ENCODE measurements around the gene SCARF2. TPM values are rescaled to one million over a fixed set of nuclear protein-coding genes. Genes with fewer than 3 reads are reported as not detected.

Gene SCARF2
- total and polyA plus RNA-seq, 2 experiments from 2014 or later: 1.8 to 16.6 TPM

DNA sequence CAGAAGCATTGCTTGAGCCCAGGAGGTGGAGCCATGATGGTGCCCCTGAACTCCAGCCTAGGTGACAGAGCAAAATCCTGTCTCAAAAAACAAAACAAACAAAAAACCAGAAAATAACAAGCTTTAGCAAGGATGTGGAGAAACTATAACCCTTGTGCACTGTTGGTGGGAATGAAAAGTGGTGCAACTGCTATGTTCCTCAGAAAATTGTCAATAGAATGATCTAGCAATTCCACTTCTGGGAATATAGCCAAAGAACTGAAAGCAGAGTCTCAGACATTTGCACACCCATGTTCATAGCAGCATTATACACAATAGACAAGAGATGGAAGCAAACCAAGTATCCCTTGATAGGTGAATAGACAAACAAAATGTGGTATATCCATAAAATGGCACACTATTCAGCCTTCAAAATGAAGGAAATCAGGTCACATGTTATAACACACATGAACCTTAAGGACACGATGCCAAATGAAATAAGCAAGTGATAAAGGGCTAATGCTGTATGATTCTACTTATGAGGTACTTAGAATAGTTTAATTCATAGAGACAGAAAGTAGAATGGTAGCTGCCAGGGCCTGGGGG, 42.1 kb upstream of the SCARF2 start:
- ATAC-seq: no peak
- Histone ChIP-seq H4K20me1 (replicated peaks; ENCODE audit: insufficient read depth) (no peaks in the 10 kb centered on the region), H3K4me3 (no peak overlapping the region), H2AFZ (no peak overlapping the region), H3K27me3 (ENCODE audit: insufficient read depth) (no peaks in the 10 kb centered on the region), H3K27ac (ENCODE audit: low read depth) (no peak overlapping the region), H3K4me2 (no peak overlapping the region), H3K4me1 (ENCODE audit: insufficient read depth) (no peaks in the 10 kb centered on the region), H3K79me2 (replicated peaks; ENCODE audit: insufficient read depth) (no peaks in the 10 kb centered on the region), H3K36me3 (ENCODE audit: insufficient read depth) (no peaks in the 10 kb centered on the region), H3F3A (replicated peaks; ENCODE audit: low read depth) (no peaks in the 10 kb centered on the region), H3K9me2 (ENCODE audit: insufficient read depth) (0 out of 2 replicates have a peak, but pooled peaks cover 3% of the 10 kb centered on the region)
- no peaks in the 10 kb centered on the region for H3K4me1 Mint-ChIP-seq
- no peak for DNase-seq (ENCODE audit: low spot score)
- no peaks in the 10 kb centered on the region; the same call in 2 of the 3 replicates for H3K36me3 Mint-ChIP-seq (ENCODE audit: low read depth)
- H3K4me3 Mint-ChIP-seq: no peak overlapping the region
- no peaks in the 10 kb centered on the region; the same call in 2 of the 3 replicates for H3K9me3 Mint-ChIP-seq
- H3K27ac Mint-ChIP-seq: no peak overlapping the region
- peaks cover 5% of the 10 kb centered on the region for H3K27me3 Mint-ChIP-seq (ENCODE audit: insufficient read depth, low read depth, poor library complexity)
- TF ChIP-seq, protein P1, sequence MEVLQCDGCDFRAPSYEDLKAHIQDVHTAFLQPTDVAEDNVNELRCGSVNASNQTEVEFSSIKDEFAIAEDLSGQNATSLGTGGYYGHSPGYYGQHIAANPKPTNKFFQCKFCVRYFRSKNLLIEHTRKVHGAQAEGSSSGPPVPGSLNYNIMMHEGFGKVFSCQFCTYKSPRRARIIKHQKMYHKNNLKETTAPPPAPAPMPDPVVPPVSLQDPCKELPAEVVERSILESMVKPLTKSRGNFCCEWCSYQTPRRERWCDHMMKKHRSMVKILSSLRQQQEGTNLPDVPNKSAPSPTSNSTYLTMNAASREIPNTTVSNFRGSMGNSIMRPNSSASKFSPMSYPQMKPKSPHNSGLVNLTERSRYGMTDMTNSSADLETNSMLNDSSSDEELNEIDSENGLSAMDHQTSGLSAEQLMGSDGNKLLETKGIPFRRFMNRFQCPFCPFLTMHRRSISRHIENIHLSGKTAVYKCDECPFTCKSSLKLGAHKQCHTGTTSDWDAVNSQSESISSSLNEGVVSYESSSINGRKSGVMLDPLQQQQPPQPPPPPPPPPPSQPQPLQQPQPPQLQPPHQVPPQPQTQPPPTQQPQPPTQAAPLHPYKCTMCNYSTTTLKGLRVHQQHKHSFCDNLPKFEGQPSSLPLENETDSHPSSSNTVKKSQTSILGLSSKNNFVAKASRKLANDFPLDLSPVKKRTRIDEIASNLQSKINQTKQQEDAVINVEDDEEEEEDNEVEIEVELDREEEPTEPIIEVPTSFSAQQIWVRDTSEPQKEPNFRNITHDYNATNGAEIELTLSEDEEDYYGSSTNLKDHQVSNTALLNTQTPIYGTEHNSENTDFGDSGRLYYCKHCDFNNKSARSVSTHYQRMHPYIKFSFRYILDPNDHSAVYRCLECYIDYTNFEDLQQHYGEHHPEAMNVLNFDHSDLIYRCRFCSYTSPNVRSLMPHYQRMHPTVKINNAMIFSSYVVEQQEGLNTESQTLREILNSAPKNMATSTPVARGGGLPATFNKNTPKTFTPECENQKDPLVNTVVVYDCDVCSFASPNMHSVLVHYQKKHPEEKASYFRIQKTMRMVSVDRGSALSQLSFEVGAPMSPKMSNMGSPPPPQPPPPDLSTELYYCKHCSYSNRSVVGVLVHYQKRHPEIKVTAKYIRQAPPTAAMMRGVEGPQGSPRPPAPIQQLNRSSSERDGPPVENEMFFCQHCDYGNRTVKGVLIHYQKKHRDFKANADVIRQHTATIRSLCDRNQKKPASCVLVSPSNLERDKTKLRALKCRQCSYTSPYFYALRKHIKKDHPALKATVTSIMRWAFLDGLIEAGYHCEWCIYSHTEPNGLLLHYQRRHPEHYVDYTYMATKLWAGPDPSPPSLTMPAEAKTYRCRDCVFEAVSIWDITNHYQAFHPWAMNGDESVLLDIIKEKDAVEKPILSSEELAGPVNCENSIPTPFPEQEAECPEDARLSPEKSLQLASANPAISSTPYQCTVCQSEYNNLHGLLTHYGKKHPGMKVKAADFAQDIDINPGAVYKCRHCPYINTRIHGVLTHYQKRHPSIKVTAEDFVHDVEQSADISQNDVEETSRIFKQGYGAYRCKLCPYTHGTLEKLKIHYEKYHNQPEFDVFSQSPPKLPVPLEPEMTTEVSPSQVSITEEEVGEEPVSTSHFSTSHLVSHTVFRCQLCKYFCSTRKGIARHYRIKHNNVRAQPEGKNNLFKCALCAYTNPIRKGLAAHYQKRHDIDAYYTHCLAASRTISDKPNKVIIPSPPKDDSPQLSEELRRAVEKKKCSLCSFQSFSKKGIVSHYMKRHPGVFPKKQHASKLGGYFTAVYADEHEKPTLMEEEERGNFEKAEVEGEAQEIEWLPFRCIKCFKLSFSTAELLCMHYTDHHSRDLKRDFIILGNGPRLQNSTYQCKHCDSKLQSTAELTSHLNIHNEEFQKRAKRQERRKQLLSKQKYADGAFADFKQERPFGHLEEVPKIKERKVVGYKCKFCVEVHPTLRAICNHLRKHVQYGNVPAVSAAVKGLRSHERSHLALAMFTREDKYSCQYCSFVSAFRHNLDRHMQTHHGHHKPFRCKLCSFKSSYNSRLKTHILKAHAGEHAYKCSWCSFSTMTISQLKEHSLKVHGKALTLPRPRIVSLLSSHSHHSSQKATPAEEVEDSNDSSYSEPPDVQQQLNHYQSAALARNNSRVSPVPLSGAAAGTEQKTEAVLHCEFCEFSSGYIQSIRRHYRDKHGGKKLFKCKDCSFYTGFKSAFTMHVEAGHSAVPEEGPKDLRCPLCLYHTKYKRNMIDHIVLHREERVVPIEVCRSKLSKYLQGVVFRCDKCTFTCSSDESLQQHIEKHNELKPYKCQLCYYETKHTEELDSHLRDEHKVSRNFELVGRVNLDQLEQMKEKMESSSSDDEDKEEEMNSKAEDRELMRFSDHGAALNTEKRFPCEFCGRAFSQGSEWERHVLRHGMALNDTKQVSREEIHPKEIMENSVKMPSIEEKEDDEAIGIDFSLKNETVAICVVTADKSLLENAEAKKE (CRISPR knock-in tag; IDR thresholded peaks at IDR 0.05): no peak
- no peak for TF ChIP-seq ZNF331 (CRISPR knock-in tag; IDR thresholded peaks at IDR 0.05; ENCODE audit: low read depth)
- TF ChIP-seq, protein P2, sequence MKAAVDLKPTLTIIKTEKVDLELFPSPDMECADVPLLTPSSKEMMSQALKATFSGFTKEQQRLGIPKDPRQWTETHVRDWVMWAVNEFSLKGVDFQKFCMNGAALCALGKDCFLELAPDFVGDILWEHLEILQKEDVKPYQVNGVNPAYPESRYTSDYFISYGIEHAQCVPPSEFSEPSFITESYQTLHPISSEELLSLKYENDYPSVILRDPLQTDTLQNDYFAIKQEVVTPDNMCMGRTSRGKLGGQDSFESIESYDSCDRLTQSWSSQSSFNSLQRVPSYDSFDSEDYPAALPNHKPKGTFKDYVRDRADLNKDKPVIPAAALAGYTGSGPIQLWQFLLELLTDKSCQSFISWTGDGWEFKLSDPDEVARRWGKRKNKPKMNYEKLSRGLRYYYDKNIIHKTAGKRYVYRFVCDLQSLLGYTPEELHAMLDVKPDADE (IDR thresholded peaks at IDR 0.05): no peak
- TF ChIP-seq NANOG (IDR thresholded peaks at IDR 0.05; ENCODE audit: borderline replicate concordance): no peak
- TF ChIP-seq, protein P3, sequence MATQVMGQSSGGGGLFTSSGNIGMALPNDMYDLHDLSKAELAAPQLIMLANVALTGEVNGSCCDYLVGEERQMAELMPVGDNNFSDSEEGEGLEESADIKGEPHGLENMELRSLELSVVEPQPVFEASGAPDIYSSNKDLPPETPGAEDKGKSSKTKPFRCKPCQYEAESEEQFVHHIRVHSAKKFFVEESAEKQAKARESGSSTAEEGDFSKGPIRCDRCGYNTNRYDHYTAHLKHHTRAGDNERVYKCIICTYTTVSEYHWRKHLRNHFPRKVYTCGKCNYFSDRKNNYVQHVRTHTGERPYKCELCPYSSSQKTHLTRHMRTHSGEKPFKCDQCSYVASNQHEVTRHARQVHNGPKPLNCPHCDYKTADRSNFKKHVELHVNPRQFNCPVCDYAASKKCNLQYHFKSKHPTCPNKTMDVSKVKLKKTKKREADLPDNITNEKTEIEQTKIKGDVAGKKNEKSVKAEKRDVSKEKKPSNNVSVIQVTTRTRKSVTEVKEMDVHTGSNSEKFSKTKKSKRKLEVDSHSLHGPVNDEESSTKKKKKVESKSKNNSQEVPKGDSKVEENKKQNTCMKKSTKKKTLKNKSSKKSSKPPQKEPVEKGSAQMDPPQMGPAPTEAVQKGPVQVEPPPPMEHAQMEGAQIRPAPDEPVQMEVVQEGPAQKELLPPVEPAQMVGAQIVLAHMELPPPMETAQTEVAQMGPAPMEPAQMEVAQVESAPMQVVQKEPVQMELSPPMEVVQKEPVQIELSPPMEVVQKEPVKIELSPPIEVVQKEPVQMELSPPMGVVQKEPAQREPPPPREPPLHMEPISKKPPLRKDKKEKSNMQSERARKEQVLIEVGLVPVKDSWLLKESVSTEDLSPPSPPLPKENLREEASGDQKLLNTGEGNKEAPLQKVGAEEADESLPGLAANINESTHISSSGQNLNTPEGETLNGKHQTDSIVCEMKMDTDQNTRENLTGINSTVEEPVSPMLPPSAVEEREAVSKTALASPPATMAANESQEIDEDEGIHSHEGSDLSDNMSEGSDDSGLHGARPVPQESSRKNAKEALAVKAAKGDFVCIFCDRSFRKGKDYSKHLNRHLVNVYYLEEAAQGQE (IDR thresholded peaks at IDR 0.05; ENCODE audit: unreplicated experiment): no peak
- TF ChIP-seq STAT1 (IDR thresholded peaks at IDR 0.05; ENCODE audit: unreplicated experiment): no peak
- TF ChIP-seq JUNB (IDR thresholded peaks at IDR 0.05; ENCODE audit: unreplicated experiment): no peak
- TF ChIP-seq EZH2 (IDR thresholded peaks at IDR 0.05; ENCODE audit: low read depth, unreplicated experiment): no peak
- TF ChIP-seq, protein P4, sequence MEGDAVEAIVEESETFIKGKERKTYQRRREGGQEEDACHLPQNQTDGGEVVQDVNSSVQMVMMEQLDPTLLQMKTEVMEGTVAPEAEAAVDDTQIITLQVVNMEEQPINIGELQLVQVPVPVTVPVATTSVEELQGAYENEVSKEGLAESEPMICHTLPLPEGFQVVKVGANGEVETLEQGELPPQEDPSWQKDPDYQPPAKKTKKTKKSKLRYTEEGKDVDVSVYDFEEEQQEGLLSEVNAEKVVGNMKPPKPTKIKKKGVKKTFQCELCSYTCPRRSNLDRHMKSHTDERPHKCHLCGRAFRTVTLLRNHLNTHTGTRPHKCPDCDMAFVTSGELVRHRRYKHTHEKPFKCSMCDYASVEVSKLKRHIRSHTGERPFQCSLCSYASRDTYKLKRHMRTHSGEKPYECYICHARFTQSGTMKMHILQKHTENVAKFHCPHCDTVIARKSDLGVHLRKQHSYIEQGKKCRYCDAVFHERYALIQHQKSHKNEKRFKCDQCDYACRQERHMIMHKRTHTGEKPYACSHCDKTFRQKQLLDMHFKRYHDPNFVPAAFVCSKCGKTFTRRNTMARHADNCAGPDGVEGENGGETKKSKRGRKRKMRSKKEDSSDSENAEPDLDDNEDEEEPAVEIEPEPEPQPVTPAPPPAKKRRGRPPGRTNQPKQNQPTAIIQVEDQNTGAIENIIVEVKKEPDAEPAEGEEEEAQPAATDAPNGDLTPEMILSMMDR (conservative IDR thresholded peaks at IDR 0.05; ENCODE audit: low read depth in 2 of 2): no peak
- no peak for TF ChIP-seq EZH2phosphoT487 (IDR thresholded peaks at IDR 0.05; ENCODE audit: unreplicated experiment)
- TF ChIP-seq POLR2AphosphoS5 (IDR thresholded peaks at IDR 0.05; ENCODE audit: low read depth): no peak
- TF ChIP-seq CREB1 (CRISPR knock-in tag; IDR thresholded peaks at IDR 0.05; ENCODE audit: low read depth): no peak
- TF ChIP-seq ZNF114 (CRISPR knock-in tag; IDR thresholded peaks at IDR 0.05): no peak

All from GM23338 (cell line).